22Rv1 (cell line): ENCODE data around the gene LGALS9B.
"Not testable (repeated sequence)": the region's sequence is repeated elsewhere in the genome, so short reads cannot be mapped to it uniquely, and the experiment has no call there.

Source experiments
- ZFX ChIP-seq: fragments of 450-650 bp; IDR thresholded peaks from 2 replicates; pipeline ENCODE4 v1.6.1; 2017; ENCODE audit warnings: antibody characterized with exemption, borderline replicate concordance
- TF ChIP-seq, protein P1 (sequence below): fragments of 450-650 bp; IDR thresholded peaks from 2 replicates; pipeline ENCODE4 v1.5.1; 2017; ENCODE audit warnings: mild to moderate bottlenecking

- TF ChIP-seq ZFX: not testable (repeated sequence)
- TF ChIP-seq, protein P1, sequence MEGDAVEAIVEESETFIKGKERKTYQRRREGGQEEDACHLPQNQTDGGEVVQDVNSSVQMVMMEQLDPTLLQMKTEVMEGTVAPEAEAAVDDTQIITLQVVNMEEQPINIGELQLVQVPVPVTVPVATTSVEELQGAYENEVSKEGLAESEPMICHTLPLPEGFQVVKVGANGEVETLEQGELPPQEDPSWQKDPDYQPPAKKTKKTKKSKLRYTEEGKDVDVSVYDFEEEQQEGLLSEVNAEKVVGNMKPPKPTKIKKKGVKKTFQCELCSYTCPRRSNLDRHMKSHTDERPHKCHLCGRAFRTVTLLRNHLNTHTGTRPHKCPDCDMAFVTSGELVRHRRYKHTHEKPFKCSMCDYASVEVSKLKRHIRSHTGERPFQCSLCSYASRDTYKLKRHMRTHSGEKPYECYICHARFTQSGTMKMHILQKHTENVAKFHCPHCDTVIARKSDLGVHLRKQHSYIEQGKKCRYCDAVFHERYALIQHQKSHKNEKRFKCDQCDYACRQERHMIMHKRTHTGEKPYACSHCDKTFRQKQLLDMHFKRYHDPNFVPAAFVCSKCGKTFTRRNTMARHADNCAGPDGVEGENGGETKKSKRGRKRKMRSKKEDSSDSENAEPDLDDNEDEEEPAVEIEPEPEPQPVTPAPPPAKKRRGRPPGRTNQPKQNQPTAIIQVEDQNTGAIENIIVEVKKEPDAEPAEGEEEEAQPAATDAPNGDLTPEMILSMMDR: not testable (repeated sequence)
Measured at GRCh38 chr17:20415479-20415878, 51.9 kb downstream of the LGALS9B start.
